Measurements from ENCODE around the gene LPP.

Gene LPP

GRCh38 chr3:188326111-188326510 is 172.2 kb downstream of the LPP start:
- Histone ChIP-seq H3K4me3 (replicated peaks; ENCODE audit: insufficient read depth, low read length) (no peak overlapping the region), H3K27ac (replicated peaks) (no peak overlapping the region), H3K27me3 (ENCODE audit: insufficient read depth, poor library complexity, severe bottlenecking) (no peaks in the 10 kb centered on the region)
- TF ChIP-seq SPI1 (IDR thresholded peaks at IDR 0.05; ENCODE audit: borderline replicate concordance, low read depth) (no peak), POLR2AphosphoS5 (IDR thresholded peaks at IDR 0.05; ENCODE audit: low read depth) (no peak), REST (IDR thresholded peaks at IDR 0.05; ENCODE audit: insufficient replicate concordance, low read depth) (no peak), GABPA (IDR thresholded peaks at IDR 0.05; ENCODE audit: low read depth) (no peak), CTCF (IDR thresholded peaks at IDR 0.05; ENCODE audit: insufficient read depth, low read length) (no peak)
- no peak for DNase-seq (ENCODE audit: low read depth in 1 of 2, low spot score in 1 of 2)

GRCh38 chr3:188326968-188327367 is 173.0 kb downstream of the LPP start:
- no peak for TF ChIP-seq CTCF (IDR thresholded peaks at IDR 0.05; ENCODE audit: insufficient read depth, low read length)
- TF ChIP-seq POLR2AphosphoS5 (IDR thresholded peaks at IDR 0.05; ENCODE audit: low read depth) = no peak
- TF ChIP-seq REST (IDR thresholded peaks at IDR 0.05; ENCODE audit: insufficient replicate concordance, low read depth) = no peak
- TF ChIP-seq GABPA (IDR thresholded peaks at IDR 0.05; ENCODE audit: low read depth) = no peak
- no peak for TF ChIP-seq SPI1 (IDR thresholded peaks at IDR 0.05; ENCODE audit: borderline replicate concordance, low read depth)
- H3K4me3 ChIP-seq (replicated peaks; ENCODE audit: insufficient read depth, low read length) = no peak overlapping the region
- DNase-seq (ENCODE audit: low read depth in 1 of 2, low spot score in 1 of 2) = no peak
- no peaks in the 10 kb centered on the region for H3K27me3 ChIP-seq (ENCODE audit: insufficient read depth, poor library complexity, severe bottlenecking)
- no peak overlapping the region for H3K27ac ChIP-seq (replicated peaks)

GRCh38 chr3:188327433-188327832 is 173.5 kb downstream of the LPP start:
- no peak overlapping the region for H3K27ac ChIP-seq (replicated peaks)
- DNase-seq (ENCODE audit: low read depth in 1 of 2, low spot score in 1 of 2) = no peak
- no peak for TF ChIP-seq GABPA (IDR thresholded peaks at IDR 0.05; ENCODE audit: low read depth)
- TF ChIP-seq POLR2AphosphoS5 (IDR thresholded peaks at IDR 0.05; ENCODE audit: low read depth) = no peak
- TF ChIP-seq REST (IDR thresholded peaks at IDR 0.05; ENCODE audit: insufficient replicate concordance, low read depth) = no peak
- TF ChIP-seq CTCF (IDR thresholded peaks at IDR 0.05; ENCODE audit: insufficient read depth, low read length) = no peak
- TF ChIP-seq SPI1 (IDR thresholded peaks at IDR 0.05; ENCODE audit: borderline replicate concordance, low read depth) = no peak

More at GRCh38 chr3:188327433-188327832, 173.5 kb downstream of the LPP start:
- H3K4me3 ChIP-seq (replicated peaks; ENCODE audit: insufficient read depth, low read length) = no peak overlapping the region
- no peaks in the 10 kb centered on the region for H3K27me3 ChIP-seq (ENCODE audit: insufficient read depth, poor library complexity, severe bottlenecking)
